Heart left ventricle (tissue), 13 donors: Measurements from ENCODE around the gene CBLB.
"Not testable (repeated sequence)": the region's sequence is repeated elsewhere in the genome, so short reads cannot be mapped to it uniquely, and the experiment has no call there.

Source experiments
- POLR2A ChIP-seq, 2 donors: fragments of 450-650 bp; IDR thresholded peaks; one replicate each; pipeline ENCODE4 v1.6.1; 2017; ENCODE audit warnings: antibody characterized with exemption in 2 of 2, mild to moderate bottlenecking in 2 of 2, moderate library complexity in 2 of 2
- TF ChIP-seq, protein P1 (sequence below), 12 donors: fragments of 200-600 bp; sonication (generic) in 4 of 12; IDR thresholded peaks; one replicate each; pipeline versions ENCODE4 v1.5.0 to v1.8.0; 2018 to 2022; ENCODE audit warnings: antibody characterized with exemption in 12 of 12, mild to moderate bottlenecking in 5 of 12
- donor health status: ischemic (EF 13 %, LVEDD 7.1; RV severe dilation, severe dysfunction).
- donor health status: DM: no; HTN: yes; CAD: no.
- donor health status: DM: no; HTN: no; CAD: no.
- donor health status: ischemic (EF 25% LVEDD 6.9; RV normal size, moderate dysfunction).
- donor health status: ischemic (EF 25% LVEDD 5.7; RV mildly dilated, moderate dysfunction).
- donor health status: ischemic (EF 35%, LVEDD 5.7; RV mildly dilated, moderate dysfunction).
- donor health status: nonischemic (EF 11% LVEDD 7.7; RV severe dilation, severe dysfunction).
- donor health status: DM: yes; HTN: yes; CAD: no.
- donor health status: PGD.
- donor health status: ischemic (EF 29% LVEDD 5.4; RV normal size, mild dysfunction).
- donor health status: nonischemic (EF 23%, LVEDD 6.1; RV moderate dilation, normal function).

DNA sequence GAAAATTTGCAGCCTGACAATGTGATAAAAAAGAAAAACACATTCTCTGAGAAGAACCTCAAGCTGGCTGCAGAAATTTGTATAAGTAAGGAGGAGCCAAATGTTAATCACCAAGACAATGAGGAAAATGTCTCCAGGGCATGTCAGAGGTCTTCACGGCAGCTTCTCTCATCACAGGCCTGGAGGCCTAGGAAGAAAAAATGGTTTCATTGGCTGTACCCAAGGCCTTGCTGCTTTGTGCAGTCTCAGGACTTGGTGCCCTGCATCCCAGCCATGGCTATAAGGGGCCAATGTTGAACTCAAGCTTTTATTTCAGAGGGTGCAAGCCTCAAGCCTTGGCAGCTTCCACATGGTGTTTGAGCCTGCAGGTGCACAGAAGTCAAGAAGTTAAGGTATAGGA is 106.6 kb downstream of the CBLB start:
- TF ChIP-seq, protein P1, sequence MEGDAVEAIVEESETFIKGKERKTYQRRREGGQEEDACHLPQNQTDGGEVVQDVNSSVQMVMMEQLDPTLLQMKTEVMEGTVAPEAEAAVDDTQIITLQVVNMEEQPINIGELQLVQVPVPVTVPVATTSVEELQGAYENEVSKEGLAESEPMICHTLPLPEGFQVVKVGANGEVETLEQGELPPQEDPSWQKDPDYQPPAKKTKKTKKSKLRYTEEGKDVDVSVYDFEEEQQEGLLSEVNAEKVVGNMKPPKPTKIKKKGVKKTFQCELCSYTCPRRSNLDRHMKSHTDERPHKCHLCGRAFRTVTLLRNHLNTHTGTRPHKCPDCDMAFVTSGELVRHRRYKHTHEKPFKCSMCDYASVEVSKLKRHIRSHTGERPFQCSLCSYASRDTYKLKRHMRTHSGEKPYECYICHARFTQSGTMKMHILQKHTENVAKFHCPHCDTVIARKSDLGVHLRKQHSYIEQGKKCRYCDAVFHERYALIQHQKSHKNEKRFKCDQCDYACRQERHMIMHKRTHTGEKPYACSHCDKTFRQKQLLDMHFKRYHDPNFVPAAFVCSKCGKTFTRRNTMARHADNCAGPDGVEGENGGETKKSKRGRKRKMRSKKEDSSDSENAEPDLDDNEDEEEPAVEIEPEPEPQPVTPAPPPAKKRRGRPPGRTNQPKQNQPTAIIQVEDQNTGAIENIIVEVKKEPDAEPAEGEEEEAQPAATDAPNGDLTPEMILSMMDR (IDR thresholded peaks at IDR 0.05) = not testable (repeated sequence)
- not testable (repeated sequence) for TF ChIP-seq POLR2A (IDR thresholded peaks at IDR 0.05)
